ENCODE data around the gene MSL3B.
A peak's percentile ranks its signal among the peaks of the same experiment; 100 is the strongest.

MSL3B gene

DNA sequence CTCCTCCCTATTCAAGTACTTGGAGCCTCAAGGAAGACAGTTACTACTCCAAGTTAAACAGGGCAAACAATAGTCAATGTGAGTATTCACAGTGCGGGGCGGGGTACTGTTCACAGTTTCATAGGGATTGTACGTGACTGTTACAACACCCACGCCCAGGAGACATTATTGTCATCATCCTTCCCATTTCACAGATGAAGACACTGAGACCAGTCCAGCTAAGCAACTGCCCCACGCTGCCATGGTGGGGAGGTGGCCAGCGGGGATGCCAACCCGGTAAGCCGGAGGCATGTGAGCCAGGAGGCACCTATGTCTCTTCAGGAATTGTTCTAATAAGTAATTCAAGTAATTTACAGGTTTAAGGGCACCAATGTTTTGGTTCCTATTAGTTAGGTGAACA lies 14.8 kb downstream of the MSL3B start:
- Histone ChIP-seq H3K4me1 (ENCODE audit: insufficient read depth, insufficient read length) (no peaks in the 10 kb centered on the region), H3K4me3 (ENCODE audit: insufficient read length, low read depth) (peak overlapping the region; percentile 93), H3K27me3 (ENCODE audit: insufficient read depth, insufficient read length) (no peaks in the 10 kb centered on the region), H3K9ac (ENCODE audit: insufficient read length, low read depth) (peak overlapping the region; percentile 96), H3K36me3 (ENCODE audit: insufficient read depth, insufficient read length, low read length) (peaks cover 54% of the 10 kb centered on the region), H3K9me3 (ENCODE audit: insufficient read depth, low read length) (no peaks in the 10 kb centered on the region)
- no peak for TF ChIP-seq SUZ12 (IDR thresholded peaks at IDR 0.05; ENCODE audit: extremely low read depth, insufficient read depth, insufficient read length)
- TF ChIP-seq ZNF274 (IDR thresholded peaks at IDR 0.05; ENCODE audit: low read depth, low read length): no peak
- TF ChIP-seq YY1 (IDR thresholded peaks at IDR 0.05; ENCODE audit: insufficient read depth, insufficient read length): no peak
- no peak for DNase-seq (ENCODE audit: low read depth, low spot score)

DNA sequence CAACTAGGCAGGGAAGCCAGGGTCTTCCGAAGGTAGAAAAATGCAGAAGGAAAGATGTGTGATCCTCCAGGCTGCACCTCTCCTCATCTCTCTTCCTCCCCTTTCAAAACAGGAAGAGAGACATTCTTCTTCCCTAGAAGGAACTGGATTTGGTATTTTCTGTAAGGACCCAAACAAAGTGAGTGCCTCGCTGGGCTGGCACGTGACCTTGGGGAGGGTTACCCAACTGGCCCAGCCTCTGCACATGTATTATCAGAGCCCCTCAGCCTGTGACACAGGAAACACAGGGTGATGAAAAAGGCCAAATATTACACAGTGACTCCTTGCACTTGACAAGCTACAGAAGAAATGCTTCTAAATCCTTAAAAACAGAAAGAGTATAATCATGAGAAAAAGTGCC lies 16.1 kb downstream of the MSL3B start:
- H3K9me3 ChIP-seq (ENCODE audit: insufficient read depth, low read length): no peaks in the 10 kb centered on the region
- DNase-seq (ENCODE audit: low read depth, low spot score): no peak
- no peaks in the 10 kb centered on the region for H3K27me3 ChIP-seq (ENCODE audit: insufficient read depth, insufficient read length)
- H3K36me3 ChIP-seq (ENCODE audit: insufficient read depth, insufficient read length, low read length): peaks cover 67% of the 10 kb centered on the region
- peaks cover 3% of the 10 kb centered on the region for H3K4me1 ChIP-seq (ENCODE audit: insufficient read depth, insufficient read length)
- H3K9ac ChIP-seq (ENCODE audit: insufficient read length, low read depth): no peak overlapping the region
- H3K4me3 ChIP-seq (ENCODE audit: insufficient read length, low read depth): no peak overlapping the region
- TF ChIP-seq YY1 (IDR thresholded peaks at IDR 0.05; ENCODE audit: insufficient read depth, insufficient read length) (no peak), SUZ12 (IDR thresholded peaks at IDR 0.05; ENCODE audit: extremely low read depth, insufficient read depth, insufficient read length) (no peak), ZNF274 (IDR thresholded peaks at IDR 0.05; ENCODE audit: low read depth, low read length) (no peak)

DNA sequence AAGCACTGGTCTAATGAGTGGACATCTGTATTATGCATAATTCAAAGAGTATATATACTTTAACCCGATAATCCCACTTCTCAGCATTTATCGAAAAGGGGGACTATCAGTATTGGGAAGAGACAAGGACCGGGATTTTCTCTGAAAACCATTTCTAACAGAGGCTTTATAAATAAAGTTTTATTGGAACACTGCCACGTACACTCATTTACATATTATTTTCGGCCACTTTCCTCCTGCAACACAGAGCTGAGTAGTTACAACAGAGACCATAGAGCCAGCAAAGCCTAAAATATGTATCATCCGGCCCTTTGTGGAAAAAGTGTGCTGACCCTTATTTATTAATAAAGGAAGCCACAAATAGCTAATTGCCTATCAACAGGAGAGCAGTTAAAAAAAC lies 17.0 kb downstream of the MSL3B start:
- Histone ChIP-seq H3K9ac (ENCODE audit: insufficient read length, low read depth) (no peak overlapping the region), H3K4me1 (ENCODE audit: insufficient read depth, insufficient read length) (peaks cover 3% of the 10 kb centered on the region), H3K9me3 (ENCODE audit: insufficient read depth, low read length) (no peaks in the 10 kb centered on the region), H3K27me3 (ENCODE audit: insufficient read depth, insufficient read length) (no peaks in the 10 kb centered on the region), H3K36me3 (ENCODE audit: insufficient read depth, insufficient read length, low read length) (peaks cover 76% of the 10 kb centered on the region), H3K4me3 (ENCODE audit: insufficient read length, low read depth) (no peak overlapping the region)
- DNase-seq (ENCODE audit: low read depth, low spot score): no peak
- TF ChIP-seq SUZ12 (IDR thresholded peaks at IDR 0.05; ENCODE audit: extremely low read depth, insufficient read depth, insufficient read length) (no peak), YY1 (IDR thresholded peaks at IDR 0.05; ENCODE audit: insufficient read depth, insufficient read length) (no peak), ZNF274 (IDR thresholded peaks at IDR 0.05; ENCODE audit: low read depth, low read length) (no peak)

DNA sequence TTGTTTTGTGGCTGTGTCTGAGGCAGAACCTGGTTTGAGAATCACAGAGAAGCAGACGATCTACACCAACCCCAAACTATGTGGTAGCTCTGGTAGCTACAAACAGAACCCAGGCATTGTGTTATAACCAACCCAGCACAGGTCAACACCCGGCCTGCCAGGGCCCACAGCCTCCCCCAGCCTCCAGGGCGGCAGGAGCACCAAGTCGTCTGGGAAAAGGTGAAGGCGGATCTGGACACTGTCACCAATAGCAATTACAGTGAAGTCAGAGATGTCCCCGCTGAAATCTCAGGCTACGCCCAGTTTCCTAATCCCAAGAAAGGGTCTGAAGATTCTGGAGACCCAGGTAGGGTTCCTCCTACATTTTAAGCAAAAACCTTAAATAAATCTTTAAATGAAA lies 17.4 kb downstream of the MSL3B start:
- TF ChIP-seq SUZ12 (IDR thresholded peaks at IDR 0.05; ENCODE audit: extremely low read depth, insufficient read depth, insufficient read length) (no peak), YY1 (IDR thresholded peaks at IDR 0.05; ENCODE audit: insufficient read depth, insufficient read length) (no peak), ZNF274 (IDR thresholded peaks at IDR 0.05; ENCODE audit: low read depth, low read length) (no peak)
- DNase-seq (ENCODE audit: low read depth, low spot score): no peak
- Histone ChIP-seq H3K36me3 (ENCODE audit: insufficient read depth, insufficient read length, low read length) (peaks cover 79% of the 10 kb centered on the region), H3K4me1 (ENCODE audit: insufficient read depth, insufficient read length) (peaks cover 3% of the 10 kb centered on the region), H3K27me3 (ENCODE audit: insufficient read depth, insufficient read length) (no peaks in the 10 kb centered on the region), H3K9me3 (ENCODE audit: insufficient read depth, low read length) (no peaks in the 10 kb centered on the region), H3K9ac (ENCODE audit: insufficient read length, low read depth) (no peak overlapping the region), H3K4me3 (ENCODE audit: insufficient read length, low read depth) (no peak overlapping the region)

DNA sequence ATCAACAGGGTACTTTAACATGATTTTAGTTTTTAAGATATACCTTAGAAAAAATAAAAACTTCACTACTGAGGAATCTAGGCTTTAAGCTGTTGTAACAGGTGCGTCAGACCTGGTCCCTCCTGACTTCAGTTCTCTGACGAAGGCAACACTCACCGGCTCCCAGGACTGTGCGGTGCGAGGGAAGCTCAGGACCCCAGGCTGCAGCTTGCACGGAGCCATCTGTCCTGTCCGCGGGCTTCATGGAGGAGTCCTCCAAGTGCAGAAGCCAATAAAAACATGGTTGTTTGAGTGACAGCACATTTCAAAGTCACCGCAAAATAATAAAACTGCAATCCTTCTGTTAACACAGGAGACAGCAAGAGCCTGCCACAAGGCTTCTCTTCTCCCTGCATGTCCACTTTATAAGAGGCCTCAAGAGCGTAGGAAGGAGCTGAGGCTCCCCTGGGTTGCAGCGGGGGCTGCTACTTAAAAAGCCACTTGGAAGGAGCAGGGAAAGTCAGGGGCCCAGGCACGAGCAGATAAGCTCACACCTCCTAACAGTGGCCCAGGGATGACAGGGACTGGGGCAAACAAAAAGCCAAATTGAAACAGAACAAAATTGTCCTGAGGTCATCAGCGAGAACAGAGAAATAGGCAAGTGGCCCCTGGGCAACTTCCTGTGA lies 18.4 kb downstream of the MSL3B start:
- no peak for DNase-seq (ENCODE audit: low read depth, low spot score)
- TF ChIP-seq SUZ12 (IDR thresholded peaks at IDR 0.05; ENCODE audit: extremely low read depth, insufficient read depth, insufficient read length) (no peak), ZNF274 (IDR thresholded peaks at IDR 0.05; ENCODE audit: low read depth, low read length) (no peak), YY1 (IDR thresholded peaks at IDR 0.05; ENCODE audit: insufficient read depth, insufficient read length) (no peak)
- Histone ChIP-seq H3K4me1 (ENCODE audit: insufficient read depth, insufficient read length) (peaks cover 3% of the 10 kb centered on the region), H3K9ac (ENCODE audit: insufficient read length, low read depth) (peak overlapping the region; percentile 26), H3K9me3 (ENCODE audit: insufficient read depth, low read length) (no peaks in the 10 kb centered on the region), H3K4me3 (ENCODE audit: insufficient read length, low read depth) (no peak overlapping the region), H3K36me3 (ENCODE audit: insufficient read depth, insufficient read length, low read length) (peaks cover 88% of the 10 kb centered on the region), H3K27me3 (ENCODE audit: insufficient read depth, insufficient read length) (no peaks in the 10 kb centered on the region)

DNA sequence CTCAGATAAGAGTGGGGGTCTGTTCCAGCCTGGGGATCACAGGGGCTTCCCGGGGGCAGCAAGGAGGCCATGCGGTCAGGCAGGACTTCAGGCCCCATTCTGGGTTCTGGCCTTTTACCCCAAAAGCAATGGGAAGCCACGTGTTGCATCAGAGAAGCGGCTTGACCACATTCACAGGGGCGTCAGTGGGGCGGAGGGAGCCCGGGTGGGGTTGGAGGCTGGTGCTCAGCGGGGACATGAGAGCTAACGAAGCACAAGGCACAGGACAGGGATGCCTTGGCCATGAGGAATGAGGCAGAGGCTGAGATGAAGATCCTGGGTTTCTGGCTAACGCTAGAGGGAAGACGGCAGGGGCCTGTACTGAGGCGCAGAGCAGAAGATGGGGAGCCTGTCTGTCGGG lies 19.9 kb downstream of the MSL3B start:
- no peak for DNase-seq (ENCODE audit: low read depth, low spot score)
- Histone ChIP-seq H3K27me3 (ENCODE audit: insufficient read depth, insufficient read length) (no peaks in the 10 kb centered on the region), H3K9me3 (ENCODE audit: insufficient read depth, low read length) (no peaks in the 10 kb centered on the region), H3K9ac (ENCODE audit: insufficient read length, low read depth) (peak overlapping the region; percentile 16), H3K4me1 (ENCODE audit: insufficient read depth, insufficient read length) (peaks cover 3% of the 10 kb centered on the region), H3K36me3 (ENCODE audit: insufficient read depth, insufficient read length, low read length) (peaks cover 99% of the 10 kb centered on the region), H3K4me3 (ENCODE audit: insufficient read length, low read depth) (no peak overlapping the region)
- TF ChIP-seq SUZ12 (IDR thresholded peaks at IDR 0.05; ENCODE audit: extremely low read depth, insufficient read depth, insufficient read length) (no peak), YY1 (IDR thresholded peaks at IDR 0.05; ENCODE audit: insufficient read depth, insufficient read length) (no peak), ZNF274 (IDR thresholded peaks at IDR 0.05; ENCODE audit: low read depth, low read length) (no peak)

DNA sequence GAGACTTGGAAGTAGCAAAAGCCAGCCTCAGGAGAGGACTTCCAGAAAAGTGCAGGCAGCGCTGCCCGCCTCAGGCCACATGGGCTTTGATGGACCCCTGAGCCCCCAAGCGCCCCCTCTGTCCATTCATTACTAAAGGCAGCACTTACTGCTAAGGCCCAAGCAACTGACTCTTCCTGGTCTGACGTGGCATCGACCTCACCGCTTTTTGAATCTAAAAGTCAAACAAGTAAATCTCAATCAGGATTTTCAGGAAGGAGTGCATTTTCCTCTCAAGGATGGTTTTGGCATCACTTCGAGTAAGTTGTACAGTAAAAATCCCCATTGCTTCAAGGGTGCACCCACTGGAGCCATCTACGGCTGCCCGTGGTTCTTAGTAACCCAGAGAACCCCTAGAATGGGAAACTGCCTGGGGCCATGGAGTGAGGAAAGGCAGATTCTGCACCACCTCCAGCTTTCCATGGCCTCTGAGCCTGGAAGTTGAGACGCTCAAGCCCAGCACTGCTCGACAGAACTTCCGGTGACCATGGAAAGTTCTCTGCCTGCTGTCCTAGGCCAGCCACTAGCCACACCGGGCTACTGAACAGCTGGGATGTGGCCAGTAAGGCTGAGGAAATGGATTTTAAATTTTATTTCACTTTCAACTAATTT lies 20.8 kb downstream of the MSL3B start:
- TF ChIP-seq ZNF274 (IDR thresholded peaks at IDR 0.05; ENCODE audit: low read depth, low read length) (no peak), SUZ12 (IDR thresholded peaks at IDR 0.05; ENCODE audit: extremely low read depth, insufficient read depth, insufficient read length) (no peak), YY1 (IDR thresholded peaks at IDR 0.05; ENCODE audit: insufficient read depth, insufficient read length) (no peak)
- DNase-seq (ENCODE audit: low read depth, low spot score): no peak
- Histone ChIP-seq H3K36me3 (ENCODE audit: insufficient read depth, insufficient read length, low read length) (peaks cover 98% of the 10 kb centered on the region), H3K9me3 (ENCODE audit: insufficient read depth, low read length) (no peaks in the 10 kb centered on the region), H3K4me3 (ENCODE audit: insufficient read length, low read depth) (no peak overlapping the region), H3K27me3 (ENCODE audit: insufficient read depth, insufficient read length) (no peaks in the 10 kb centered on the region), H3K9ac (ENCODE audit: insufficient read length, low read depth) (no peak overlapping the region), H3K4me1 (ENCODE audit: insufficient read depth, insufficient read length) (peaks cover 3% of the 10 kb centered on the region)

Data from NT2/D1 (cell line).